H9 (cell line): Measurements from ENCODE around the gene IMPDH1. TPM values are rescaled to one million over a fixed set of nuclear protein-coding genes. Genes with fewer than 3 reads are reported as not detected.

Source experiments
- DNase-seq: peaks from one replicate; pipeline ENCODE4 v3.0.0-alpha.2; 2017
- H2AFZ ChIP-seq: one replicate; pipeline ENCODE4 v1.6.1; 2013; ENCODE audit warnings: mild to moderate bottlenecking, low read length, control low read depth, moderate library complexity
- H2AK5ac ChIP-seq: 2 replicates; pipeline ENCODE4 v1.6.1; 2013; ENCODE audit warnings: low read length, control low read depth, mixed read lengths; ENCODE audit not compliant: insufficient read length
- H2BK120ac ChIP-seq: one replicate; pipeline ENCODE4 v1.6.1; 2013; ENCODE audit warnings: low read depth, mild to moderate bottlenecking, low read length, control low read depth, inconsistent platforms; ENCODE audit not compliant: poor library complexity, severe bottlenecking
- H2BK12ac ChIP-seq: 2 replicates; pipeline ENCODE4 v1.6.1; 2013; ENCODE audit warnings: low read length, control low read depth, mixed read lengths, low read depth; ENCODE audit not compliant: insufficient read length
- H2BK15ac ChIP-seq: 2 replicates; pipeline ENCODE4 v1.6.1; 2013; ENCODE audit warnings: low read depth, low read length, control low read depth
- H2BK20ac ChIP-seq: one replicate; pipeline ENCODE4 v1.6.1; 2013; ENCODE audit warnings: low read depth, mild to moderate bottlenecking, low read length, control low read depth, inconsistent platforms; ENCODE audit not compliant: poor library complexity, severe bottlenecking
- H2BK5ac ChIP-seq: 2 replicates; pipeline ENCODE4 v1.6.1; 2013; ENCODE audit warnings: low read length, control low read depth, mixed read lengths; ENCODE audit not compliant: insufficient read length
- H3K14ac ChIP-seq: 2 replicates; pipeline ENCODE4 v1.6.1; 2013; ENCODE audit warnings: low read length, control low read depth; ENCODE audit not compliant: insufficient read depth
- H3K18ac ChIP-seq: 2 replicates; pipeline ENCODE4 v1.6.1; 2013; ENCODE audit warnings: low read depth, mild to moderate bottlenecking, mixed read lengths, low read length, control low read depth; ENCODE audit not compliant: insufficient read length
- H3K23ac ChIP-seq: 2 replicates; pipeline ENCODE4 v1.6.1; 2013; ENCODE audit warnings: low read length, control low read depth, mixed read lengths, low read depth; ENCODE audit not compliant: insufficient read length
- H3K23me2 ChIP-seq: 2 replicates; pipeline ENCODE4 v1.6.1; 2013; ENCODE audit warnings: low read depth, mild to moderate bottlenecking, mixed read lengths, low read length, control low read depth; ENCODE audit not compliant: insufficient read length, poor library complexity, severe bottlenecking
- H3K27ac ChIP-seq: 2 replicates; pipeline ENCODE4 v1.5.1; 2013; ENCODE audit warnings: low read length, control low read depth, mixed read lengths, low read depth; ENCODE audit not compliant: insufficient read length
- H3K27me3 ChIP-seq: 2 replicates; pipeline ENCODE4 v1.6.1; 2013; ENCODE audit warnings: low read length, control low read depth, inconsistent platforms; ENCODE audit not compliant: insufficient read depth
- H3K4ac ChIP-seq: 2 replicates; pipeline ENCODE4 v1.6.1; 2013; ENCODE audit warnings: low read depth, mild to moderate bottlenecking, control low read depth, inconsistent platforms, low read length, moderate library complexity
- H3K4me1 ChIP-seq: 2 replicates; pipeline ENCODE4 v1.6.1; 2013; ENCODE audit warnings: low read length, control low read depth, inconsistent platforms; ENCODE audit not compliant: insufficient read depth
- H3K4me2 ChIP-seq: 2 replicates; pipeline ENCODE4 v1.6.1; 2013; ENCODE audit warnings: low read length, control low read depth, mixed read lengths; ENCODE audit not compliant: insufficient read length, insufficient read depth
- H3K56ac ChIP-seq: 2 replicates; pipeline ENCODE4 v1.6.1; 2013; ENCODE audit warnings: low read depth, mild to moderate bottlenecking, mixed read lengths, low read length, control low read depth; ENCODE audit not compliant: insufficient read length
- H3K79me1 ChIP-seq: 2 replicates; pipeline ENCODE4 v1.6.1; 2013; ENCODE audit warnings: low read depth, mild to moderate bottlenecking, moderate library complexity, low read length, control low read depth, inconsistent platforms; ENCODE audit not compliant: insufficient read depth, poor library complexity, severe bottlenecking
- H3K79me2 ChIP-seq: 2 replicates; pipeline ENCODE4 v1.6.1; 2013; ENCODE audit warnings: low read length, control low read depth, inconsistent platforms; ENCODE audit not compliant: insufficient read depth
- H3K9ac ChIP-seq: 2 replicates; pipeline ENCODE4 v1.6.1; 2013; ENCODE audit warnings: low read length, control low read depth, mixed read lengths; ENCODE audit not compliant: insufficient read length; ENCODE audit errors: extremely low read depth
- H3K9me3 ChIP-seq: one replicate; pipeline ENCODE4 v1.6.1; 2013; ENCODE audit warnings: low read depth, low read length, inconsistent platforms; ENCODE audit not compliant: control insufficient read depth
- H3T11ph ChIP-seq: one replicate; pipeline ENCODE4 v1.6.1; 2013; ENCODE audit warnings: mild to moderate bottlenecking, low read length, control low read depth, inconsistent platforms
- H4K20me1 ChIP-seq: one replicate; pipeline ENCODE4 v1.6.1; 2013; ENCODE audit not compliant: control insufficient read depth, insufficient read length, insufficient read depth
- H4K5ac ChIP-seq: 2 replicates; pipeline ENCODE4 v1.6.1; 2013; ENCODE audit warnings: low read depth, mild to moderate bottlenecking, mixed read lengths, low read length, control low read depth; ENCODE audit not compliant: insufficient read length
- H4K8ac ChIP-seq: replicated peaks from 2 replicates; pipeline ENCODE4 v1.6.1; 2013; ENCODE audit warnings: low read length, control low read depth, mixed read lengths, low read depth; ENCODE audit not compliant: insufficient read length
- H4K91ac ChIP-seq: 2 replicates; pipeline ENCODE4 v1.6.1; 2013; ENCODE audit warnings: low read depth, mild to moderate bottlenecking, moderate library complexity, mixed read lengths, low read length, control low read depth; ENCODE audit not compliant: insufficient read length
- H3K27ac Mint-ChIP-seq, 3 experiments: 2 replicates in 2 of 3; 3 replicates in 1 of 3; pipeline ENCODE4 v1.8.0; 2020 to 2021; ENCODE audit warnings: mixed read lengths in 3 of 3, mild to moderate bottlenecking in 1 of 3, moderate library complexity in 1 of 3
- H3K27me3 Mint-ChIP-seq: 2 replicates; pipeline ENCODE4 v1.8.0; 2021; ENCODE audit warnings: low read depth, mild to moderate bottlenecking, moderate library complexity, mixed read lengths
- H3K36me3 Mint-ChIP-seq, 3 experiments: 2 replicates in 2 of 3; 3 replicates in 1 of 3; pipeline ENCODE4 v1.8.0; 2020 to 2021; ENCODE audit warnings: low read depth in 3 of 3, mixed read lengths in 3 of 3; ENCODE audit not compliant: insufficient read depth in 1 of 3
- H3K4me1 Mint-ChIP-seq, 2 experiments: 2 replicates each; pipeline ENCODE4 v1.8.0; 2020; ENCODE audit warnings: mixed read lengths in 2 of 2
- H3K4me3 Mint-ChIP-seq, 2 experiments: 2 replicates in 1 of 2; 3 replicates in 1 of 2; pipeline ENCODE4 v1.8.0; 2020 to 2021; ENCODE audit warnings: mild to moderate bottlenecking in 2 of 2, mixed read lengths in 2 of 2, moderate library complexity in 1 of 2
- H3K9me3 Mint-ChIP-seq, 2 experiments: 2 replicates in 1 of 2; 3 replicates in 1 of 2; pipeline ENCODE4 v1.8.0; 2020; ENCODE audit warnings: mild to moderate bottlenecking in 2 of 2, mixed read lengths in 2 of 2, moderate library complexity in 1 of 2
- CTCF ChIP-seq: fragments of 200-600 bp; sonication (generic); conservative IDR thresholded peaks from 3 replicates; pipeline ENCODE4 v1.8.0; 2021; ENCODE audit warnings: antibody characterized with exemption, mild to moderate bottlenecking
- WGBS: extraction: QIAGEN DNeasy Blood & Tissue Kit; methylation state at CpG from one replicate; pipeline ENCODE4 v1.1.7; 2013; ENCODE audit warnings: missing lambda C conversion rate, low lambda C conversion rate, mixed read lengths; ENCODE audit not compliant: insufficient read length; ENCODE audit errors: extremely low coverage; 5-methylcytosine and 5-hydroxymethylcytosine counted together
- total RNA-seq: library from RNA; stranded (reverse); gene quantifications from 2 replicates; pipeline ENCODE4 v1.2.1, GENCODE V29; 2021

Gene IMPDH1
- total RNA-seq, 1 experiment from 2014 or later, result 35.2 TPM

DNA sequence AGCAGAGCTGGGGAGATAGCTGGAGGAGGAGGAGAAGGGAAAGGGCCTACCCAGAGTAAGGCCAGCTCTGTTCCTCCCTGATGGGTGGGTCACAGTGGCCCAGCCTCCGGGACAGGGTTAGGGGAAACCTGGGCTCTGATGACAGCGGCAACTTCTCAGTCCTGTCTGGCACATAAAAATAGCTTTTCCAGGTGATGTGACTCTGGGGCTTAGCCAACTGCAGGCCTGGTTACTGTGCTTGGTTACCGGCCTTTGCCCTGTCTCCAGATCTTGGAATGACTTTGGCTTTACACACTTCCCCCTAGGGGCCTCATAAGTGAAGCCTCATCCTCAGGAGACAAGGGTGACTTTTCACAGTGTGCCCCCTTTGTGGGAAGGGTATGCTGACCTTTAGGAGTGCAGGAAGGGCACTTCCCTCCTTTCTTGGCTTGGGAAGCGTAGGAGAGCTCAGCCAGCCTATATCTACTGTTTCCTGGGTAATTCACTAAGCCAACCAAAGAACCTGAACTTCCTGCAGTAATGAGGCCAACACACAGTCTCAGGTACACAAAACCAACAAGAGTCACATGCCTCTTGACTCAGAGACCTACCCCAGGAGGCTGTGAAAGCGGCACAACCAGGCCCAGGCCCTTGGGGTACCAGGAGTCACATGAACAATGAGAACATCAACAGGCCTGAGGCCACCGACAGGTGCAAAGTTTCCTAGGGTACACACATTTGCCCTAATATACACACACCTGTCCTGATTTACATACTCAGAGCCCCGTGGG, 34.2 kb upstream of the IMPDH1 start:
- Histone ChIP-seq H3K79me2 (no peaks in the 10 kb centered on the region), H3K56ac (no peak overlapping the region), H4K5ac (no peak overlapping the region), H3K23me2 (no peaks in the 10 kb centered on the region), H2AK5ac (no peak overlapping the region), H3K4me1 (no peaks in the 10 kb centered on the region), H2BK12ac (no peak overlapping the region), H3K27me3 (no peaks in the 10 kb centered on the region), H2BK20ac (no peak overlapping the region), H3T11ph (no peak overlapping the region), H3K18ac (no peak overlapping the region), H3K4ac (no peak overlapping the region), H3K14ac (no peak overlapping the region), H3K23ac (no peak overlapping the region), H3K79me1 (no peaks in the 10 kb centered on the region), H3K27ac (no peak overlapping the region), H3K9me3 (no peaks in the 10 kb centered on the region), H3K4me2 (no peak overlapping the region), H2AFZ (no peak overlapping the region), H4K8ac (no peak overlapping the region), H4K91ac (no peak overlapping the region), H2BK15ac (no peak overlapping the region), H4K20me1 (no peaks in the 10 kb centered on the region), H2BK120ac (no peak overlapping the region), H3K9ac (no peak overlapping the region), H2BK5ac (no peak overlapping the region)
- peaks cover 5% of the 10 kb centered on the region for H3K27me3 Mint-ChIP-seq
- H3K4me3 Mint-ChIP-seq, result no peak overlapping the region
- no peak overlapping the region for H3K27ac Mint-ChIP-seq
- H3K4me1 Mint-ChIP-seq, result peaks cover 3 to 8% of the 10 kb centered on the region in 2 experiments; a peak in 3 of 4 replicates
- no peak for TF ChIP-seq CTCF
- H3K36me3 Mint-ChIP-seq, result no peaks in the 10 kb centered on the region
- no CpG with 5 or more reads among the region's 7 CpGs for WGBS
- no peak for DNase-seq
- H3K9me3 Mint-ChIP-seq, result no peaks in the 10 kb centered on the region
